ENCODE data around the gene RTTN. TPM values are rescaled to one million over a fixed set of nuclear protein-coding genes. Genes with fewer than 3 reads are reported as not detected.

Gene RTTN
- total and polyA plus RNA-seq, 2 of the 4 experiments (the other 2 are of a cell fraction) = 5.8 to 19.9 TPM

DNA sequence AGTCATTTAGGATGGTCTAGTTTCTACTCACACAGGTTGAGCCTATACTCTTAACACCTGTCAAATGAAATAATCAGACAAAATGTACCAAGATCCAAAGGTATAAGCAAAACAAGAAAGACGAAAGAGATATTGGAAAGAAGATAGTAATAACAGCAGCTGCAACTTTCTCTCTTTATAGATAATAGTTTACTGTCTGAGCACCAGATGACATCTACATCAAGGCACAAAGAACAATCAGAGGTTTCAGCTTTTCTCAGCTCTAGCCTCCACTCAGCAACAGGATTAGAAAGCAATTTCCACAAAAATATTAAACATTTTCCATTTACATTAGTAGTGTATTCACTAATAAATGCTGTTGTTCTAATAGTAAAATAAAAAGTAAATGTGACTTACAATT is 66.3 kb downstream of the RTTN start:
- H4K91ac ChIP-seq (ENCODE audit: insufficient read depth, low read depth, low read length) = no peak overlapping the region
- H4K5ac ChIP-seq (ENCODE audit: low read depth, low read length) = no peak overlapping the region
- no peak overlapping the region for H2AFZ ChIP-seq (replicated peaks; ENCODE audit: low read length, poor library complexity)
- ChIA-PET CTCF (no interaction called here), POLR2A (ENCODE audit: unreplicated experiment) (interaction anchor here (0.6 kb wide), 1 partner anchor 1371 kb away, joined by 3 read pairs; no protein-coding TSS in a partner anchor)
- H2AK9ac ChIP-seq (replicated peaks; ENCODE audit: low read depth, low read length, poor library complexity) = no peak overlapping the region
- TF ChIP-seq, protein P1, sequence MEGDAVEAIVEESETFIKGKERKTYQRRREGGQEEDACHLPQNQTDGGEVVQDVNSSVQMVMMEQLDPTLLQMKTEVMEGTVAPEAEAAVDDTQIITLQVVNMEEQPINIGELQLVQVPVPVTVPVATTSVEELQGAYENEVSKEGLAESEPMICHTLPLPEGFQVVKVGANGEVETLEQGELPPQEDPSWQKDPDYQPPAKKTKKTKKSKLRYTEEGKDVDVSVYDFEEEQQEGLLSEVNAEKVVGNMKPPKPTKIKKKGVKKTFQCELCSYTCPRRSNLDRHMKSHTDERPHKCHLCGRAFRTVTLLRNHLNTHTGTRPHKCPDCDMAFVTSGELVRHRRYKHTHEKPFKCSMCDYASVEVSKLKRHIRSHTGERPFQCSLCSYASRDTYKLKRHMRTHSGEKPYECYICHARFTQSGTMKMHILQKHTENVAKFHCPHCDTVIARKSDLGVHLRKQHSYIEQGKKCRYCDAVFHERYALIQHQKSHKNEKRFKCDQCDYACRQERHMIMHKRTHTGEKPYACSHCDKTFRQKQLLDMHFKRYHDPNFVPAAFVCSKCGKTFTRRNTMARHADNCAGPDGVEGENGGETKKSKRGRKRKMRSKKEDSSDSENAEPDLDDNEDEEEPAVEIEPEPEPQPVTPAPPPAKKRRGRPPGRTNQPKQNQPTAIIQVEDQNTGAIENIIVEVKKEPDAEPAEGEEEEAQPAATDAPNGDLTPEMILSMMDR (conservative IDR thresholded peaks at IDR 0.05; ENCODE audit: low read depth, low read length) = no peak
- TF ChIP-seq CEBPB (IDR thresholded peaks at IDR 0.05; ENCODE audit: low read depth, low read length) (no peak), RCOR1 (IDR thresholded peaks at IDR 0.05; ENCODE audit: insufficient replicate concordance, low read length) (no peak), MAZ (IDR thresholded peaks at IDR 0.05; ENCODE audit: borderline replicate concordance, low read depth, low read length) (no peak), POLR2A (IDR thresholded peaks at IDR 0.05; ENCODE audit: low read depth, low read length) (no peak), NFE2L2 (IDR thresholded peaks at IDR 0.05; ENCODE audit: low read depth, low read length) (no peak), CHD1 (IDR thresholded peaks at IDR 0.05; ENCODE audit: low read depth, low read length) (no peak), FOS (IDR thresholded peaks at IDR 0.05; ENCODE audit: low read depth, low read length) (no peak), SMC3 (IDR thresholded peaks at IDR 0.05; ENCODE audit: low read depth, low read length) (no peak), BHLHE40 (IDR thresholded peaks at IDR 0.05; ENCODE audit: low read depth, low read length) (no peak), MXI1 (IDR thresholded peaks at IDR 0.05; ENCODE audit: borderline replicate concordance, low read depth, low read length) (no peak), MAFK (IDR thresholded peaks at IDR 0.05; ENCODE audit: low read depth, low read length) (no peak), RAD21 (IDR thresholded peaks at IDR 0.05; ENCODE audit: low read length) (no peak), RFX5 (IDR thresholded peaks at IDR 0.05; ENCODE audit: low read depth, low read length) (no peak)
- TF ChIP-seq, protein P2, sequence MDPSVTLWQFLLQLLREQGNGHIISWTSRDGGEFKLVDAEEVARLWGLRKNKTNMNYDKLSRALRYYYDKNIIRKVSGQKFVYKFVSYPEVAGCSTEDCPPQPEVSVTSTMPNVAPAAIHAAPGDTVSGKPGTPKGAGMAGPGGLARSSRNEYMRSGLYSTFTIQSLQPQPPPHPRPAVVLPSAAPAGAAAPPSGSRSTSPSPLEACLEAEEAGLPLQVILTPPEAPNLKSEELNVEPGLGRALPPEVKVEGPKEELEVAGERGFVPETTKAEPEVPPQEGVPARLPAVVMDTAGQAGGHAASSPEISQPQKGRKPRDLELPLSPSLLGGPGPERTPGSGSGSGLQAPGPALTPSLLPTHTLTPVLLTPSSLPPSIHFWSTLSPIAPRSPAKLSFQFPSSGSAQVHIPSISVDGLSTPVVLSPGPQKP (IDR thresholded peaks at IDR 0.05; ENCODE audit: borderline replicate concordance, low read depth, low read length) = no peak
- TF ChIP-seq, protein P3, sequence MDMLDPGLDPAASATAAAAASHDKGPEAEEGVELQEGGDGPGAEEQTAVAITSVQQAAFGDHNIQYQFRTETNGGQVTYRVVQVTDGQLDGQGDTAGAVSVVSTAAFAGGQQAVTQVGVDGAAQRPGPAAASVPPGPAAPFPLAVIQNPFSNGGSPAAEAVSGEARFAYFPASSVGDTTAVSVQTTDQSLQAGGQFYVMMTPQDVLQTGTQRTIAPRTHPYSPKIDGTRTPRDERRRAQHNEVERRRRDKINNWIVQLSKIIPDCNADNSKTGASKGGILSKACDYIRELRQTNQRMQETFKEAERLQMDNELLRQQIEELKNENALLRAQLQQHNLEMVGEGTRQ (IDR thresholded peaks at IDR 0.05; ENCODE audit: low read depth, low read length) = no peak
- intact Hi-C loops (cut with micrococcal nuclease) (no loop called here), dilution Hi-C loops (cut with HindIII; ENCODE audit: low sequenced_read_pairs, unreplicated experiment) (no loop called here), in situ Hi-C loops (cut with MboI; ENCODE audit: low sequenced_read_pairs) (no loop called here)
- no peak overlapping the region for H3K27ac ChIP-seq (ENCODE audit: insufficient read depth, low read length)
- no peak overlapping the region for H3K14ac ChIP-seq (replicated peaks; ENCODE audit: low read depth, low read length)
- no peak overlapping the region for H3K56ac ChIP-seq (ENCODE audit: extremely low read depth, insufficient read depth, low read length)
- no peak overlapping the region for H3K4ac ChIP-seq (ENCODE audit: low read depth, low read length)
- peaks cover 0 to 5% of the 10 kb centered on the region in 2 experiments; a peak in 2 of 4 replicates for H3K79me1 ChIP-seq (ENCODE audit: low read depth in 1 of 2, low read length in 2 of 2)
- WGBS, 2 experiments (ENCODE audit: extremely low coverage in 2 of 2, insufficient read length in 1 of 2) = no CpG with 5 or more reads among the region's 1 CpG
- H3K18ac ChIP-seq (ENCODE audit: low read depth, low read length) = no peak overlapping the region
- H2BK15ac ChIP-seq (ENCODE audit: low read depth, low read length) = no peak overlapping the region
- no peaks in the 10 kb centered on the region for H3K9me3 ChIP-seq (ENCODE audit: control insufficient read depth, insufficient read depth, low read length)
- no peak overlapping the region for H4K8ac ChIP-seq (ENCODE audit: low read depth in 2 of 2, low read length in 2 of 2)
- DNase-seq = no peak
- no peak overlapping the region for H2BK5ac ChIP-seq (ENCODE audit: low read depth, low read length, poor library complexity, severe bottlenecking)
- H3K9ac ChIP-seq (ENCODE audit: low read depth, low read length) = no peak overlapping the region
- no peaks in the 10 kb centered on the region for H4K20me1 ChIP-seq (ENCODE audit: insufficient read depth, low read length)
- H3K4me3 ChIP-seq (ENCODE audit: insufficient read depth, low read depth, low read length) = no peak overlapping the region
- no peaks in the 10 kb centered on the region for H3K27me3 ChIP-seq (ENCODE audit: control insufficient read depth, insufficient read depth, low read length)
- H3K23ac ChIP-seq (ENCODE audit: low read depth, low read length) = no peak overlapping the region
- no peak overlapping the region for H3K4me2 ChIP-seq (ENCODE audit: low read depth, low read length)
- peaks cover 2% of the 10 kb centered on the region; the same call in 1 of the 2 replicates for H3K36me3 ChIP-seq (ENCODE audit: control insufficient read depth, insufficient read depth, low read length)
- H3K9me1 ChIP-seq (ENCODE audit: insufficient read depth, low read length) = peaks cover 2% of the 10 kb centered on the region
- H2BK120ac ChIP-seq (ENCODE audit: low read depth, low read length) = no peak overlapping the region
- ATAC-seq (ENCODE audit: low read depth) = no peak
- no peak overlapping the region for H2AK5ac ChIP-seq (ENCODE audit: low read depth, low read length)
- BruUV-seq (replicated peaks) = no TSS peak
- H2BK20ac ChIP-seq (ENCODE audit: low read depth, low read length) = no peak overlapping the region
- peaks cover 9% of the 10 kb centered on the region for H3K4me1 ChIP-seq (ENCODE audit: control insufficient read depth, insufficient read depth, low read length)
